Activated naive CD8-positive, alpha-beta T cell treated with anti-CD3 and anti-CD28 coated beads for 36 hours (primary cell): ENCODE data around the gene KLHL20. TPM values are rescaled to one million over a fixed set of nuclear protein-coding genes. Genes with fewer than 3 reads are reported as not detected.
"Not testable (repeated sequence)": the region's sequence is repeated elsewhere in the genome, so short reads cannot be mapped to it uniquely, and the experiment has no call there.

Source experiments
- DNase-seq: peaks from one replicate; pipeline ENCODE4 v3.0.0; 2021
- H3K27ac Mint-ChIP-seq: one replicate; pipeline ENCODE4 v1.8.0; 2022; ENCODE audit warnings: mild to moderate bottlenecking, moderate library complexity, mixed read lengths
- H3K27me3 Mint-ChIP-seq: one replicate; pipeline ENCODE4 v1.8.0; 2022; ENCODE audit warnings: mild to moderate bottlenecking, mixed read lengths
- H3K36me3 Mint-ChIP-seq: one replicate; pipeline ENCODE4 v1.8.0; 2021; ENCODE audit warnings: mild to moderate bottlenecking, mixed read lengths
- H3K4me1 Mint-ChIP-seq: one replicate; pipeline ENCODE4 v1.8.0; 2021; ENCODE audit warnings: mixed read lengths
- H3K4me3 Mint-ChIP-seq: one replicate; pipeline ENCODE4 v1.8.0; 2022; ENCODE audit warnings: mild to moderate bottlenecking, moderate library complexity, mixed read lengths
- H3K9me3 Mint-ChIP-seq: one replicate; pipeline ENCODE4 v1.8.0; 2022; ENCODE audit warnings: mixed read lengths
- total RNA-seq, 2 experiments: library from RNA; stranded (reverse); gene quantifications; one replicate each; pipeline ENCODE4 v1.2.3, GENCODE V29; 2021

The KLHL20 gene
- total RNA-seq, 2 experiments from 2014 or later: 12.1 to 12.9 TPM

DNA sequence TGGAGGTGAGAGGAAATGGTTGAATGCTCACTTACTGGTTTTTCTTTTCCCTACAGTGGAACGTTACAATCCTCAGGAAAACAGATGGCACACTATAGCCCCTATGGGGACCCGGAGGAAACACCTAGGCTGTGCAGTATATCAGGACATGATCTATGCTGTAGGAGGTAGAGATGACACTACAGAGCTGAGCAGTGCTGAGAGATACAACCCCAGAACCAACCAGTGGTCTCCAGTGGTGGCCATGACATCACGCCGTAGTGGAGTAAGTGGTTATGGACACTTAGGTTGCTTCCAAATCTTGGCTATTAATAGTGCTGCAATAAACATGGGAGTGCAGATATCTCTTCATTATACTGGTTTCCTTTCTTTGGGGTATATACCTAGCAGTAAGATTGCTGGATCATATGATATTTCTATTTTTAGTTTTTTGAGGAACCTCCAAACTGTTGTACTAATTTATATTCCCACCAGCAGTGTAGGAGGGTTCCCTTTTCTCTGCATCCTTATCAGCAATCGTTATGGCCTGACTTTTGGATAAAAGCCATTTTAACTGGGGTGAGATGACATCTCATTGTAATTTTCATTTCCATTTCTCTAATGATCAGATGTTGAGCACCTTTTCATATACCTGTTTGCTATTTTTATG is 60.9 kb downstream of the KLHL20 start:
- H3K4me1 Mint-ChIP-seq: no peaks in the 10 kb centered on the region
- DNase-seq: no peak
- H3K4me3 Mint-ChIP-seq: no peak overlapping the region
- H3K27ac Mint-ChIP-seq: no peak overlapping the region
- peaks cover 15% of the 10 kb centered on the region for H3K36me3 Mint-ChIP-seq
- no peaks in the 10 kb centered on the region for H3K9me3 Mint-ChIP-seq
- H3K27me3 Mint-ChIP-seq: no peaks in the 10 kb centered on the region

DNA sequence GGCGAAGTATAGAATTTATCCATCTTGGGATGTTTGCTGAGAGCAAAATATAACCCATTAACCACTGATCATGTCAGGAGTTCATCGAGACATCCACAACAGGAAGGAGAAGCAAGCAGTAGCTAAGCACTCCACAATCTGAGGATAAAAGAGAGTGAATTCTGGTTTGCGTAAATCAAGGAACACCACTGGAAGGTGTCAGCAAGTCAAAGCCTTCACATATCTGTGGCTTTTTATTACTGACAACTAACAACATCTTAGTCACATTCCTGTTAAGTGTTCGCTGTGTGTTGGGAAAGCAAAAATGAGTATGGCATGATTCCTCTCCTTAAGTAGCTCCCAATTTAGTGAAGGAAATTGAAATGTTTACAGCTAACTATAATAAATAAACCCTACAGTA is 65.2 kb downstream of the KLHL20 start:
- no peaks in the 10 kb centered on the region for H3K27me3 Mint-ChIP-seq
- H3K27ac Mint-ChIP-seq: no peak overlapping the region
- H3K36me3 Mint-ChIP-seq: peaks cover 15% of the 10 kb centered on the region
- no peak overlapping the region for H3K4me3 Mint-ChIP-seq
- no peaks in the 10 kb centered on the region for H3K4me1 Mint-ChIP-seq
- no peaks in the 10 kb centered on the region for H3K9me3 Mint-ChIP-seq
- no peak for DNase-seq

DNA sequence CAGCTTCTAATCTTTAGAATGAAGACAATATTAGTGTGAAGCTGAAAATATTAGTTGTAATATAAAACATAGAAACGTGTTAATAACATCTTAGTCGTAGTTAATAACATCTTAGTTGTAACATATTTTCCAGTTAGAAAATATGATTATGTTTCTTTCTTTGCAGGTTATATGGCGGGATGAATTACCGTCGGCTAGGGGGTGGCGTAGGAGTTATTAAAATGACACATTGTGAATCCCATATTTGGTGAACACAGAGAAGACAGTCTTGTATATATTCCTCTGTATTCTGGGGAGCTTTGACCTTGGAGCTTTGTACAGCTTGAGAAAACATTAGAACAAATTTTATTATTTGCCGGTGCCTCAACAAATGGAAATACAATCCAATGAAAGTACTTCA is 70.2 kb downstream of the KLHL20 start:
- H3K27me3 Mint-ChIP-seq: no peaks in the 10 kb centered on the region
- H3K9me3 Mint-ChIP-seq: no peaks in the 10 kb centered on the region
- H3K4me3 Mint-ChIP-seq: no peak overlapping the region
- H3K27ac Mint-ChIP-seq: no peak overlapping the region
- DNase-seq: no peak
- H3K4me1 Mint-ChIP-seq: no peaks in the 10 kb centered on the region
- peaks cover 2% of the 10 kb centered on the region for H3K36me3 Mint-ChIP-seq

DNA sequence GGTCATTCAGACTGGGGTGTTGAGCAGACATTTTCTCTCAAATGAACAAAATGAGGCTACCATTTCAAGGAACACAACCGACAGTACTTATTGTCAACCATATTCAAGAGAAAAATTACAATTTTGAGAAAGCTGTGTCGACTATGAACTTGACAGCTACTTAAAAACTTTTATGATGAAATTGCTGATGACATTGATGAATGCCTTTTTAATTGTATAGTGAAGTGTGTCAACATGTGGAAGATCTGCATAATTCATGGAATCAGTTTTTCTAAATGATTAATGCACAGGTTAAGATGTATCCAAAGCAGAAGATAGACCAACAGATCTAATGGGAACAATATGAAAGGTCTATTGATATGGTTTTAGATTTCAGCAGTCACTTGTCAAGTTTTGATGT is 75.1 kb downstream of the KLHL20 start:
- H3K4me3 Mint-ChIP-seq: no peak overlapping the region

DNA sequence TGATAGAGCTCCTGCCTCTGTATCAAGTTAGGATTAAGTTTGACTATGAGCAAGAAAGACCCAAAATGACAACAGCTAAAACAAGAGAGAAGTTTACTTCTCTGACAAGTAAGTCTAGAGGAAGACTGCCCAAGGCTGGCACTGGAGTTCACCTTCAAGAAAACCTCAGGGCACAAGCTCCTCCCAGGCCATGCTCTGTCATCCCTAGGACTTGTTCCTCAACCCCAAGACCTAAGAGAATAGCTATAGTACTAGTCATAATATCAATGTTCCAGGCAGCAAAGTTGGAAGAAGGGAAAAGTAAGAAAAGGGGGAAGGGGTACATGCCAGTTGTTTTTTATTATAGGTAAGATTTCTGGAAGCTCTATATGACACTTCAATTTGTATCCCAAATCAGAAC is 83.3 kb downstream of the KLHL20 start:
- Mint-ChIP-seq H3K9me3 (no peaks in the 10 kb centered on the region), H3K4me3 (no peak overlapping the region), H3K27ac (no peak overlapping the region), H3K4me1 (no peaks in the 10 kb centered on the region), H3K36me3 (peaks cover 30% of the 10 kb centered on the region), H3K27me3 (no peaks in the 10 kb centered on the region)
- DNase-seq: no peak

More for the DNA sequence above, 75.1 kb downstream of the KLHL20 start:
- no peaks in the 10 kb centered on the region for H3K9me3 Mint-ChIP-seq
- no peak overlapping the region for H3K27ac Mint-ChIP-seq
- H3K27me3 Mint-ChIP-seq: no peaks in the 10 kb centered on the region
- H3K36me3 Mint-ChIP-seq: peaks cover 7% of the 10 kb centered on the region
- no peak for DNase-seq
- no peaks in the 10 kb centered on the region for H3K4me1 Mint-ChIP-seq

DNA sequence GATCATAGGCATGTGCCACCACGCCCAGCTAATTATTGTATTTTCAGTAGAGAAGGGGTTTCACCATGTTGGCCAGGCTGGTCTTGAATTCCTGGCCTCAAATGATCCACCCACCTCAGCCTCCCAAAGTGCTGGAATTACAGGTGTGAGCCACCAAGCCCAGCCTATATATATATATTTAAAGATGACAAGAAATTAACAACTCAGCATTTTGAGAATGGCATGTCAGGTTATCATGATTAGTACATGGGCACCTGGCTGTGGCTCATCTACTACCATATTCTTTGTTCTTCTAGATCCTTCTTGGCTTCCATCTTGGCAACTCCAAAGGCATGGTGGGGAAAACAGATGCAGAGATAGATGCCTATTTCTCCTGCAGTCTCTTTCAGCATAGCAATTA is 85.2 kb downstream of the KLHL20 start:
- H3K36me3 Mint-ChIP-seq: peaks cover 25% of the 10 kb centered on the region
- not testable (repeated sequence) for H3K4me3 Mint-ChIP-seq, H3K27me3 Mint-ChIP-seq, H3K4me1 Mint-ChIP-seq, DNase-seq, H3K27ac Mint-ChIP-seq, H3K9me3 Mint-ChIP-seq

DNA sequence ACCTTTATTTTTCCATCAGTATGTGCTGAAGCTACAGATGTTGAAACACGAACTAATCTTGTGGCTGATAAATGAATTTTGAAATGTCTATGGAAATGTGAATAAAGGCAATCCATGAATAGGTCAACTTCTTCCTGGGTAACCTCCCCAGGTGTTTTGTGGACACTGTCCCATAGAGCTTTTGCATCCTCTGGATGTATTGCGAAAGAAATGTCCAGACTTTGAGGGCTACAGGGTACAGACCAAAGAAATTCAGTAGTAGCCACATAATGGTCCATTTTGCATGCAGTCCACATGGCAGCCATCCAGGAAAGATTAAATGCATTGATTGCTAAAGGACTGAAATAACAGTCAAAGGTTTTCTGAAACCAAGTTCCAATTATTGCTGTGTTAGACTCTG is 88.2 kb downstream of the KLHL20 start:
- H3K36me3 Mint-ChIP-seq: peaks cover 18% of the 10 kb centered on the region
- DNase-seq: no peak

DNA sequence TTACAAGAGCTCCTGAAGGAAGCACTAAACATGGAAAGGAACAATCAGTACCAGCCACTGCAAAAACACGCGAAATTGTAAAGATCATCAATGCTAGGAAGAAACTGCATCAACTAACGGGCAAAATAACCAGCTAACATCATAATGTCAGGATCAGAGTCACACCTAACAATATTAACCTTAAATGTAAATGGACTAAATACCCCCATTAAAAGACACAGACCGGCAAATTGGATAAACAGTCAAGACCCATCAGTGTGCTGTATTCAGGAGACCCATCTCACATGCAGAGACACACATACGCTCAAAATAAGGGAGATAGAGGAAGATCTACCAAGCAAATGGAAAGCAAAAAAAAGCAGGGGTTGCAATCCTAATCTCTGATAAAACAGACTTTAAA is 98.9 kb downstream of the KLHL20 start:
- not testable (repeated sequence) for H3K27me3 Mint-ChIP-seq, DNase-seq, H3K4me3 Mint-ChIP-seq, H3K27ac Mint-ChIP-seq, H3K9me3 Mint-ChIP-seq
- Mint-ChIP-seq H3K4me1 (peaks cover 13% of the 10 kb centered on the region), H3K36me3 (peaks cover 64% of the 10 kb centered on the region)

More for the DNA sequence above, 88.2 kb downstream of the KLHL20 start:
- H3K4me3 Mint-ChIP-seq: no peak overlapping the region
- no peaks in the 10 kb centered on the region for H3K27me3 Mint-ChIP-seq
- no peaks in the 10 kb centered on the region for H3K4me1 Mint-ChIP-seq
- no peak overlapping the region for H3K27ac Mint-ChIP-seq
- no peaks in the 10 kb centered on the region for H3K9me3 Mint-ChIP-seq

DNA sequence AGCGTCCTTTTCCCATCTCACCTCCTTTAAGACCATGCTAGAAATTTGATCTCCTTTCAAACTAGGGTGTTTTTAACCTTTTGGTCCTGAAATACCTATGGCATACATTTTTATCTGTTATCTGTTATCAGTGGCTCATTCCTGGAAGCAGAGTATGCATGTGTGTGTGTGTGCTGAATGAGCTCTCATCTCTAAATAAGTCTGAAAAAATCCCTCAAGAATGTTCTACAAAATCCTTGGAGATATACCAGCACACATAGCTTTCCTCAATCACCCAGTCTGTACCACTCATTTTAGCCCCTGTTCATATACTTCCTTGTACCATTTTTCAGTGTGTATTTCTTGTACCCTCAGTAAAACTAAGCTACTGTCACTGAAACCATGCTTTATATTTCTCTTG is 103.7 kb downstream of the KLHL20 start:
- H3K4me3 Mint-ChIP-seq: no peak overlapping the region
- H3K4me1 Mint-ChIP-seq: peaks cover 33% of the 10 kb centered on the region
- peaks cover 6% of the 10 kb centered on the region for H3K9me3 Mint-ChIP-seq
- no peak overlapping the region for H3K27ac Mint-ChIP-seq
- H3K36me3 Mint-ChIP-seq: peaks cover 60% of the 10 kb centered on the region
- no peak for DNase-seq
- H3K27me3 Mint-ChIP-seq: no peaks in the 10 kb centered on the region

DNA sequence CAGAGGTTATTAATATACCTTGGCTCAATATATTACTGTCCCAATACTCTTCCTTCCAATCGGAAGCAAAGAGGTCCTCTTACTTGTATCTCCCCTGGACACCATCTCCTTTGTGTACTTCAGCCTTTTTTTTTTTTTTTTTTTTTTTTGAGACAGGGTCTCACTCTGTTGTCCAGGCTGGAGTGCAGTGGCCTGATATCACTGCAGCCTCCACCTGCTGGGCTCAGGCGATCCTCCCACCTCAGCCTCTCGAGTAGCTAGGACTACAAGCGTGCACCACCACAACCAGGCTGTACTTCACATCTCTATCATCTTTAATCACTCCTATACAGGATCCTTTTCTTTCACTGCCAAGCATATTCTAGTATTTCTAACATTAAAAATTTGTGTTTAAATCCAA is 106.9 kb downstream of the KLHL20 start:
- DNase-seq: no peak
- Mint-ChIP-seq H3K9me3 (no peaks in the 10 kb centered on the region), H3K36me3 (peaks cover 43% of the 10 kb centered on the region), H3K4me1 (peaks cover 28% of the 10 kb centered on the region), H3K27ac (no peak overlapping the region), H3K4me3 (peak overlapping the region; percentile 20), H3K27me3 (no peaks in the 10 kb centered on the region)

DNA sequence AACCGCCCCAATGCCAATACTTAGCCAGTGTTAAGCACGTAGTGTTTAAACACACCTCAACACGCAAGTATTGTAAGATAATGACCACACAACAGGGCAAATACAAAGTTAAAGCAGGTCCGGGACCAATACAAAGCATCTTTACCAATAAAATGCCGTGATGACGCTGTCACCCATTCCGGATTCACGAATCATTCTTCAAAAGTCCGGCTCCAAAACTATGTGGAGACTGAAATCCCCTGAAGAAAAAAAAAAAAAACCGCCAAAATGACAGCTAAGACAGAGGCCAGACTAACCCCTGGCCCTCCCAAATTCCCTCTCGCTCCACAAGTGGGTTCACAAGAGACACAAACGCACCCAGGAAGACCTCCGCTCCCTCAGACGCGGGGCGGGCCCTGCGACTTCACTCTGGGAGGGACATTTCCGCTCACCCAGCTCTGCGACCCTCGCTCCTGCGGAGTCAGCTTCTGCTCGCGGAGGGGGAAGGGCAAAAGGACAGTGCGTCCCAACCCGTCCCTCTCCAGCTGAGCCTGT is 109.1 kb downstream of the KLHL20 start:
- no peak for DNase-seq
- Mint-ChIP-seq H3K36me3 (peaks cover 32% of the 10 kb centered on the region), H3K27ac (peak overlapping the region; percentile 100), H3K4me3 (peak overlapping the region; percentile 99), H3K27me3 (no peaks in the 10 kb centered on the region), H3K4me1 (peaks cover 39% of the 10 kb centered on the region), H3K9me3 (no peaks in the 10 kb centered on the region)

DNA sequence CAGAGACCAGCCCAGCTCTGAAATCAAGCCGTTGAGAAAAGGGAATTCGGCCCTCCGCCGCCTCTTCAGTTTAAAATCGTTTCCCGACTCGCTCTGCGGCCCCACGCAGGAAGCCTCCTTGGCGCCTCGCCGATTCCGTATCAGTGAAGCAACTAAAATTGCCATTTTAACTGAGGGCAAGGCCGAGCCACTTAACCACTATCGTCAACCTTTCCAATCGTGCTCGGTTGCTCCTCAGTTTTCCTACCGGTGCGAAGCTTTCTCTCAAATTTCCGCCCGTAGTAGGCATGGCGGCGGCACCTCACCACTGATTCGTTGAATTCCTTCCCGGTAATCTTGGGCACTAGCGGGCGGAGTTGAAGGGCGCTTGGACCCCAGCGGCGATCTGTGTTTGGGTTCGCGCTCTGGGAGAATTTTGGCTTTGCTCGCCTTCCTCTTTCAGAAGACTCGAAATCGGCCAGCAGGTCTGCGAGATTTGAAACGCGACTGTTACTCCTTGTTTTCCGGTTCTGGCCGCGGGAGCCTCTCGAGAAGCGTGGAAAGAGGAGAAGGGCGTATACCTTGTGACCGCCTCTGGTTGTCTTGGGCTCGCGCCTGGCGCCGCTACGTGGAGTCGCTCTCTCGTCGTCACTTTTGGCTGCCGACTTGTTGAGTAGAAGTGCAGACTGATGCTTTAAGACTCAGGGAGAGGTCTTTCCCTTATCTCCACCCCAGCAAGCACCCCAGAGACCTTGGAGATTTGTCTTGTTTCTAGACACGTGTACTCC is 109.7 kb downstream of the KLHL20 start, which contains the start of the genes CENPL and DARS2:
CENPL (minus strand) TSS at position 569 of the 767 bp plus-strand sequence. CDS start 13,584 bp downstream, outside the sequence.
DARS2 (plus strand) TSS at position 359 of the 767 bp plus-strand sequence. CDS start 557 bp downstream, outside the sequence.
- Mint-ChIP-seq H3K27ac (peak within 1 kb of the TSS; percentile 100), H3K4me1 (peaks cover 42% of the 10 kb centered on the region), H3K27me3 (no peaks in the 10 kb centered on the region), H3K9me3 (no peaks in the 10 kb centered on the region), H3K36me3 (peaks cover 36% of the 10 kb centered on the region), H3K4me3 (peak within 1 kb of the TSS; percentile 99)
- peak; percentile 88 for DNase-seq

DNA sequence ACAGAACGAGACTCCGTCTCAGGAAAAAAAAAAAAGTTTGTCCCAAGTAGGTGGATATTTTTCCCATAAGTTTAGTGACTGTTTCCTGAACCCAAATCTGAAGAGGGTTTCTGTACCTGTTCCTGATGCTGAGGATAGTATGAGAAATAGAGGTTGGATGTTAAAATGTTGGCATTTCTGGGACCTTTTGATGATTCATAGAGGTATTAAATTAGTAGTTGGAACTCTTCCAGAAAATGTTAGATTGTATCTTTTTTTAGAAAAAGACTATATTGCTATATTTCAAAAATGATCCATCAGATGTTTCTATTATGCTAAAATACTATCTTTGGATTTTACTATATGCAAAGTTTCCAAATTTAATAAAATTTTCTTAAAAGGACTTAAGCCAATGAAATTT is 112.8 kb downstream of the KLHL20 start:
- no peaks in the 10 kb centered on the region for H3K27me3 Mint-ChIP-seq
- H3K4me3 Mint-ChIP-seq: peak overlapping the region; percentile 14
- H3K27ac Mint-ChIP-seq: no peak overlapping the region
- no peak for DNase-seq
- peaks cover 26% of the 10 kb centered on the region for H3K4me1 Mint-ChIP-seq
- H3K9me3 Mint-ChIP-seq: no peaks in the 10 kb centered on the region
- peaks cover 23% of the 10 kb centered on the region for H3K36me3 Mint-ChIP-seq

DNA sequence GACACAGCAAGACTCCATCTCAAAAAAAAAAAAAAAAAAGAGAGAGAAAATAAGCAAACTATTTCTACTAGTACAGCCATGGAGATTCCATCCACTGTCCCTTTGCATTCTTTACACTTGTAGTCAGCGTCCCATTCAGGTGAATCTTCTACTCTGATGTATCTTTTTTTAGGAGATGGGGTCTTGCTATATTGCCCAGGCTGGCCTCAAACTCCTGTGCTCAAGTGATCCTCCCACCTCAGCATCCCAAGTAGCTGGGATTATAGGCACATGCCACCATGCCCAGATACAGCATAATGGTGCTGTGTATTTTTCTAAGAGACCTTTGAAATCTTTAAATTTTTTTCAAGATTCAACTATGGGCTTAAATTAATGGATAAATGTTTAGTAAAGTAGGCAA is 118.0 kb downstream of the KLHL20 start:
- H3K27me3 Mint-ChIP-seq: no peaks in the 10 kb centered on the region
- H3K4me1 Mint-ChIP-seq: peaks cover 9% of the 10 kb centered on the region
- no peaks in the 10 kb centered on the region for H3K9me3 Mint-ChIP-seq
- no peak for DNase-seq
- peaks cover 10% of the 10 kb centered on the region for H3K36me3 Mint-ChIP-seq
- H3K4me3 Mint-ChIP-seq: no peak overlapping the region
- H3K27ac Mint-ChIP-seq: no peak overlapping the region
